ENCODE results near the gene SUCLG2.

DNA sequence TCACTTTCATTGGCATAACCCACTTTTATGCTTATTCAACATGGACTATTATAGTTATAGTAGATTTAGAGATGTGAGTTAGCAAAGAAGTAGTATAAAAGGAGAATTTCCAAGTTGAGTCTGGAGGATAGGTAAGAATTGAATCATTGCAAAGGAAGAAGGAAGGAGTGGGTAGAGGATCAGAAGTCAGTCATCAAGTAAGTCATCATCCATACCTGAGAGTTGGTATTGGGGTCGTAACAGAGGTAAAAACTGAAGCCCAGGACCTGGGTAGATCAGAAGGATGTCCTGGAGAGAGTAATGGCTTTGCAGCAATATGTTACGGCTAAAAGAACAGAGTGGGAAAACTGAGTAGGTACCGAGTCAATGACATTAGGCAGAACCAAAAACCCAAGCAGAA, 265.7 kb downstream of the SUCLG2 start:
- TF ChIP-seq, protein P1, sequence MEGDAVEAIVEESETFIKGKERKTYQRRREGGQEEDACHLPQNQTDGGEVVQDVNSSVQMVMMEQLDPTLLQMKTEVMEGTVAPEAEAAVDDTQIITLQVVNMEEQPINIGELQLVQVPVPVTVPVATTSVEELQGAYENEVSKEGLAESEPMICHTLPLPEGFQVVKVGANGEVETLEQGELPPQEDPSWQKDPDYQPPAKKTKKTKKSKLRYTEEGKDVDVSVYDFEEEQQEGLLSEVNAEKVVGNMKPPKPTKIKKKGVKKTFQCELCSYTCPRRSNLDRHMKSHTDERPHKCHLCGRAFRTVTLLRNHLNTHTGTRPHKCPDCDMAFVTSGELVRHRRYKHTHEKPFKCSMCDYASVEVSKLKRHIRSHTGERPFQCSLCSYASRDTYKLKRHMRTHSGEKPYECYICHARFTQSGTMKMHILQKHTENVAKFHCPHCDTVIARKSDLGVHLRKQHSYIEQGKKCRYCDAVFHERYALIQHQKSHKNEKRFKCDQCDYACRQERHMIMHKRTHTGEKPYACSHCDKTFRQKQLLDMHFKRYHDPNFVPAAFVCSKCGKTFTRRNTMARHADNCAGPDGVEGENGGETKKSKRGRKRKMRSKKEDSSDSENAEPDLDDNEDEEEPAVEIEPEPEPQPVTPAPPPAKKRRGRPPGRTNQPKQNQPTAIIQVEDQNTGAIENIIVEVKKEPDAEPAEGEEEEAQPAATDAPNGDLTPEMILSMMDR (conservative IDR thresholded peaks at IDR 0.05 in 1 of 2, IDR thresholded peaks at IDR 0.05 in 1 of 2; ENCODE audit: low read depth in 1 of 2, low read length in 2 of 2), result no peak
- TF ChIP-seq EZH2 (IDR thresholded peaks at IDR 0.05; ENCODE audit: low read length, missing control alignments), result no peak
